Fibroblast of the conjunctiva (primary cell): Measurements from ENCODE around the gene AP3B1.

Source experiments
- DNase-seq: peaks from one replicate; pipeline ENCODE4 v3.0.0-alpha.2; 2010; ENCODE audit warnings: low read depth

The AP3B1 gene

DNA sequence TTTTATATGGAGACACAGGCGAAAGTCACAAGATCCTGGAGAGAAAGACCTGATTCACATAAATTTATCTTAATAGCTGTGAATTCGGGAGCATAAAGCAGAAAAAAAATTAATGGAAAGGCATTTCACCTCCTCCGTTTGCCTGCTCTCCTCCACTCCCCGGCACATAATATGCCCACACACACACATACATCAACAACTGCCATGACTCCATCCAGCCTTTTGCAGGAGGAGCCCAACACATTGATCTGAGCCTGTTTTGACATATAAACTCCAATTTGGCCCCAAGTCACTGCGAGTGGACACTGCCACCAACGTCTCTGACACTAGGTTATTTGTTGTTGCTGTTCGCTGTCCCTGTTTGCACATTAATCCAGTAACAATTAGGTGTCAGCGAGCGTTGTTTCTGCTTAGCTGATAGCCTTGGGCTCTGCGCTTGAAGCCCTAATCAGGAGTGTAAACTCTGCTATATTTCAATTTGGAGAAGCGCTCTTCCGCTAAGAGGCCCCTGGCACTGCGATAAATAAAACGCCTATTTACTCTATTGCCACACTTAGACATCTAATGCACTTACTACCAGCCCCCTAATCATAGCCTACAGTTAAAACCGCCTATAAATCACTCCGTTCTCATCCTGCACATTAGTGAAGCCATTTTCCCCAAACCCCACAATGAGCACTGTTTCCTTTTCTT is 322.6 kb downstream of the AP3B1 start:
- DNase-seq, result no peak

DNA sequence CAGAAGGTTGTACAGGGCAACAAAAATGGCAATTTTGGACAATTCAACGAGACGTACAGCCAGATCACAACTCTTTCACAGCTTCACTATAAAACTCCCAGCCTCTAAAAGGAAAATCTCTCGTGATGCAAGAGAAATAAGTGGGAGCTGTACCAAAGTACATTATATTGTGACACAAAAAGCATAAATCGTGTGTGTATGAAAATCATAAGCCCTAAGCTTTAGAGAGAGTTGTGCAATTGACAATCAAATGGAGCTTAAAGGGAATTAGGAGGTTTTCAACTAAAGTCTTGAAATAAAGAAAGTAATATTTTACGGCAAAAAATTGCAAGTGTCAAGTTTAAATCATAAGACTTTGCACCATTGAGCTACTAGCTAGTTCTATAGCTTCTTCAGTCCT is 323.6 kb downstream of the AP3B1 start:
- DNase-seq, result no peak

GRCh38 chr5:77963795-77964194 is 330.7 kb downstream of the AP3B1 start:
- DNase-seq, result no peak

DNA sequence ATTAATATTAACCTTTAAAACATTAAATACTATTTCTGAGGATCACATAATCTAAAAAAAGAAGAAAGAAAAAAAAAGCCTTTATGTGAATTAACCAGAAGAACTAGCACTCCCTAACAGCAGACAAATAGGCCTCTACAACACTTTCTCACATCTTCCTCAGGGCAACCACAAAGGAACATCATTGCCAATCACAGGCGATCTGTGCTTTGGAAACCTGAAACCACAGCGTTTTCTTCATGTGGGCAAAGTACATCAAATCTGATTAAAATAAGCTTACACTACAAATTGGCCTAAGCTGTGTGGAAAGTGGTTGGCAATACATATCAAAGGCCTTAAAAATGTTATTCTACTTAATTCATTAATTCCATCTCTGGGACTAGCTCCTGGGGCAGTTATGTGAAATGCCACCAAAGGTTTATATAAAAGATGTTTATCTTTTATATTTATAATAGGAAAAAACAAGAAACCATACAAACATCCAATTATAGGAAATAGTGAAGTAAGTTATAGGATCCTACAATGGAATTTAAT is 333.6 kb downstream of the AP3B1 start:
- no peak for DNase-seq

GRCh38 chr5:77960305-77960704 is 334.2 kb downstream of the AP3B1 start:
- no peak for DNase-seq

DNA sequence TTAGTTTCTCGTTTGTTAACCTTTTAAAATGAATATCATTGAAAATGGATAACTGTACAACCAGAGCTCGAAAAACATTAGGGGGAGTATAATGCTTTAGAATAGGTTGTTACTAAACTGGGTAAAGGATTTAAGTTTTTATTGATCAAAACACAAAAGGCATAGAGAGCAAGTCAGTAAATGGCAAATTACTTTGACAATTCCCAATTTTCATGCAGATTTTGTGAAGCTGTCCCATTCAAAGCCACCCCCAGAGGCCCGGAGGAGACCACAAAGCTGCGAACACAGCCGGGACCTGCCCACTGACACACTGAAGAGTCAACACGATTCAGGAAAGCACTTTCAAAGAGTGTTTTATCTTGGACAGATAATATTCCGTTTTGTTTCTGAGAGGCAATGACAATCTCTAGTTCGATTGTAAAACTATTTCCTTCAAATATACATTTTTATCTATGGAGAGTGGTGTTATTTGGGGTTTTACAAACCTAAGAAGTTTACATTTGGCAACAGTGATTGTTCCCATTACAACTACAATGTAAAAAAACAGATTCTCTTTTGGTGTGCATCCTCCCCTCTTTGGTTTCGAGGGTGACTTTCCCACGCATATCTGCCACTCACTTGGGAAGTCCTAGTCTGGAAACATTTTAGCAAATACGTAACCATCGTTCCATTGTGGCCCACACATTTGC is 335.7 kb downstream of the AP3B1 start:
- DNase-seq, result no peak

DNA sequence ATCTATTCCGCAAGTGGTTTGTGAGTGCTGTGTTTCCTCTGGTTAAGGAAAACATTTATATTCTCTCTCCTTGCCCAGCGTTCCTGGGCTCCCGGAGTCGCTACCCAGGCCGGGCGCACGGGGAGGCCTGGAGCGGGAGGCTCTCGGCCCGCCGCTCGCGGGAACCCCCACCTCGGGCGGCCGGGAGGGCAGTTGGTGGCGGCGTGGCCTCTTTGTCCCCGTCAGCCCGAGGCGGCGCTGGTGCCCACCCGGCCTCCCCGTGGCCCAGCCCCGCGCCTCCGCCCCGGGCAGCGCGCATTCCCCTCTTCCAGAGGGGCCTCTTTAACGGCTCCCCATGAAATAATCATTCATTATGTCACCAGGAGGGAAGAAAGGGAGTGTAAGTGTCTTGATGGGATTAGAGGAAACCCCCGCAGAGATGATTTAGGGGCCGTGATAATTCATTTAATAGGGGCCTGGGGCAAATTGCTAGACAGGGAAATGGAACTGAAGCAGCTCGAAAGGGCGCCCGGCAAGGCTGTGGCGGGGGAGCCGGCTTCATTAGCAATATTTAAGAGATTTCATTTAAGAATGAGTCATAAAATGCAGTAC is 336.5 kb downstream of the AP3B1 start:
- no peak for DNase-seq

GRCh38 chr5:77957516-77957915 is 337.0 kb downstream of the AP3B1 start:
- no peak for DNase-seq

- no peak for DNase-seq
Observed at GRCh38 chr5:77957081-77957480, 337.4 kb downstream of the AP3B1 start.

DNA sequence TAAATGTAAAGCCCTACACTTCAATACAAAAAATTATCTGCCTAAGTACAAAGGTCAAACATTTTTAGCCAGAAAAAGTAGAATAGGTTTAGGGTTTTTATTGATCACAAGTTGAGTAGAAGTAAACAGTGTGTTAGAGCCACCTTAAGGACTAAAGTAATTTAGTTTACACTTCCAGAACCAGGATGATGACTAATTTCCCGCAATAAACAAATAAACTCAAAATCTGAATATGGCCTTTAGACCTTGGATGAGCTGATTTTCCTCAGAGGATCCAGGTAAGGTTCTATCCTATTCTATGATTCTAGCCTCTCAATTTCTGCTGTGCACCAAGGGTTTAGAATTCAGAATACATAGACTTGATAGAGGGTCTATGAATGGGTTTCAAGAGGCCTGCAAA is 338.9 kb downstream of the AP3B1 start:
- DNase-seq, result no peak

GRCh38 chr5:77953374-77953773 is 341.1 kb downstream of the AP3B1 start:
- DNase-seq, result no peak

DNA sequence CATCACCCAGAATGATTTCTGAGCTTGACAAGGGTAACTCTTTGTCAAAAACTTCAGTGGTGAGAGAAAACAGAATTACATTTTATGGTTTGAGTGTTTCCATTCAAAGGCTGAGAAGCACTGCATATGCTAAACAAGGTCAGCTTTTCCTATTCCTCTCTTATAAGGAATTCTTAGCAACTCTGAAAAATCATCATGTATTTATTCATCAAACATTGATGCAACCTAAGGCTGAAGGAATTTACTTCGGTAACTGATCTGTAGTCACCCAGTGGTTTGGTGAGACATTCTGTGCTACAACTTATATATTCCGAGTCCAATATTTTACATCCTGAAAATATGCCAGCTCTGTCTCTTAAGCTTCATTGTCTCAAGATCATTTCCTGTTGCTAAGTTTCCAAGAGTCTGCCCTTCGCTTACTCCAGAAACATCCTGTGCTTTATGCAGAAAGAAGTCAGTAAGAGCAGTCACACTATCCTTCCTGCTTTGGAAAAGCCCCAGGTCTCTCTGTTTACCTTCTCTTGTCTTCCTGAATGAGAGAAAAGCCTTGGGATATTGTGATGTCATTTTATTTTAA is 341.8 kb downstream of the AP3B1 start:
- DNase-seq, result no peak
